ENCODE data around the gene NMUR1.

The NMUR1 gene

GRCh38 chr2:231539991-231540390 lies 9.7 kb upstream of the NMUR1 start:
- Histone ChIP-seq H3K36me3 (no peaks in the 10 kb centered on the region), H3K4me3 (ENCODE audit: low read depth, low read length) (no peak overlapping the region), H3K27me3 (no peaks in the 10 kb centered on the region), H3K9me3 (no peaks in the 10 kb centered on the region), H3K4me1 (no peaks in the 10 kb centered on the region)
- no peak for DNase-seq
- no peak for TF ChIP-seq CTCF (IDR thresholded peaks at IDR 0.05; ENCODE audit: low read depth, low read length)

- TF ChIP-seq CTCF (IDR thresholded peaks at IDR 0.05; ENCODE audit: low read depth, low read length) = no peak
Observed at GRCh38 chr2:231535961-231536360, 5.7 kb upstream of the NMUR1 start.

DNA sequence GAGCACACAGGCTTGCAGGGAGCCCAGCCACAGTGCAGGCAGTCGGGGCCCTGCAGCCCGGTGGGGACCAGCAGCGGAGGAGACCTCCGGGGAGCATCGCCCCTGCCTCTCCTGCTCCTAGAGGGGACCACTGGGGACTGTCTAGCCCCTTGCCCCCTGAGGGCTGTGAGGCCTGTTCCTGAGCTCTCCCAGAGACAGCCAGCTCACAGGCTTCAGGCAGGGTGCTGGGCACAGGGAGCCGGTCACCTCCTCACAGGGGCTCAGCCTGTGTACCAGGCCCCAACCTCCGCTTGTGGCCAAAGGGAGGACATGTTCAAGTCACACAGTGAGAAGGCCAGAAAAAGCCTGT lies 3.5 kb upstream of the NMUR1 start:
- TF ChIP-seq CTCF (IDR thresholded peaks at IDR 0.05; ENCODE audit: low read depth, low read length) = no peak
- Histone ChIP-seq H3K27me3 (no peaks in the 10 kb centered on the region), H3K9me3 (no peaks in the 10 kb centered on the region), H3K36me3 (no peaks in the 10 kb centered on the region), H3K4me1 (no peaks in the 10 kb centered on the region), H3K4me3 (ENCODE audit: low read depth, low read length) (no peak overlapping the region)
- no peak for DNase-seq

More at GRCh38 chr2:231535961-231536360, 5.7 kb upstream of the NMUR1 start:
- no peaks in the 10 kb centered on the region for H3K27me3 ChIP-seq
- DNase-seq = no peak
- no peak overlapping the region for H3K4me3 ChIP-seq (ENCODE audit: low read depth, low read length)
- no peaks in the 10 kb centered on the region for H3K36me3 ChIP-seq
- H3K4me1 ChIP-seq = no peaks in the 10 kb centered on the region
- no peaks in the 10 kb centered on the region for H3K9me3 ChIP-seq

GRCh38 chr2:231533086-231533776 lies 3.0 kb upstream of the NMUR1 start:
- no peak overlapping the region for H3K4me3 ChIP-seq (ENCODE audit: low read depth, low read length)
- H3K9me3 ChIP-seq = no peaks in the 10 kb centered on the region
- TF ChIP-seq CTCF (IDR thresholded peaks at IDR 0.05; ENCODE audit: low read depth, low read length) = no peak
- DNase-seq = no peak
- H3K27me3 ChIP-seq = no peaks in the 10 kb centered on the region
- no peaks in the 10 kb centered on the region for H3K4me1 ChIP-seq
- no peaks in the 10 kb centered on the region for H3K36me3 ChIP-seq

- no peaks in the 10 kb centered on the region for H3K9me3 ChIP-seq
- no peaks in the 10 kb centered on the region for H3K4me1 ChIP-seq
- TF ChIP-seq CTCF (IDR thresholded peaks at IDR 0.05; ENCODE audit: low read depth, low read length) = no peak
Observed at GRCh38 chr2:231532756-231533035, 2.5 kb upstream of the NMUR1 start.

GRCh38 chr2:231531883-231532755 lies 1.9 kb upstream of the NMUR1 start:
- TF ChIP-seq CTCF (IDR thresholded peaks at IDR 0.05; ENCODE audit: low read depth, low read length) = no peak

More at GRCh38 chr2:231532756-231533035, 2.5 kb upstream of the NMUR1 start:
- Histone ChIP-seq H3K36me3 (no peaks in the 10 kb centered on the region), H3K4me3 (ENCODE audit: low read depth, low read length) (no peak overlapping the region), H3K27me3 (no peaks in the 10 kb centered on the region)
- DNase-seq = no peak

More at GRCh38 chr2:231531883-231532755, 1.9 kb upstream of the NMUR1 start:
- DNase-seq = no peak
- H3K36me3 ChIP-seq = no peaks in the 10 kb centered on the region
- H3K4me3 ChIP-seq (ENCODE audit: low read depth, low read length) = no peak overlapping the region
- no peaks in the 10 kb centered on the region for H3K27me3 ChIP-seq
- no peaks in the 10 kb centered on the region for H3K9me3 ChIP-seq
- H3K4me1 ChIP-seq = no peaks in the 10 kb centered on the region
